Right renal cortex interstitium (tissue), 3 donors: Measurements from ENCODE around the gene PRKD1. TPM values are rescaled to one million over a fixed set of nuclear protein-coding genes. Genes with fewer than 3 reads are reported as not detected.
"Not testable (repeated sequence)": the region's sequence is repeated elsewhere in the genome, so short reads cannot be mapped to it uniquely, and the experiment has no call there.

ENCODE experiments used
- DNase-seq, 3 donors: peaks; one replicate each; pipeline ENCODE4 v3.0.0-alpha.2; 2013; ENCODE audit warnings: low read depth in 3 of 3, low spot score in 2 of 3
- polyA plus RNA-seq, 3 donors: library from polyadenylated mRNA; unstranded; fragments of 120-200 nt; gene quantifications; one replicate each; pipeline ENCODE4 v1.2.1, GENCODE V29; 2013; ENCODE audit not compliant: insufficient read length in 3 of 3

The PRKD1 gene
- polyA plus RNA-seq, 3 donors = 30.4 to 32.5 (median 31.3) TPM

- no peak for DNase-seq
These were observed 177.8 kb downstream of the PRKD1 start for GRCh38 chr14:29749829-29750228.

GRCh38 chr14:29749327-29749726 lies 178.3 kb downstream of the PRKD1 start:
- DNase-seq = no peak

GRCh38 chr14:29745863-29746262 lies 181.8 kb downstream of the PRKD1 start:
- DNase-seq = no peak

GRCh38 chr14:29743531-29743930 lies 184.1 kb downstream of the PRKD1 start:
- no peak for DNase-seq

- no peak for DNase-seq
These were observed 185.7 kb downstream of the PRKD1 start for GRCh38 chr14:29741909-29742401.

- DNase-seq = no peak
These were observed 187.2 kb downstream of the PRKD1 start for GRCh38 chr14:29740491-29740890.

- DNase-seq = no peak
These were observed 188.7 kb downstream of the PRKD1 start for GRCh38 chr14:29738950-29739349.

GRCh38 chr14:29738056-29738455 lies 189.6 kb downstream of the PRKD1 start:
- DNase-seq = no peak

GRCh38 chr14:29735459-29735858 lies 192.2 kb downstream of the PRKD1 start:
- DNase-seq = no peak

- DNase-seq = no peak
These were observed 192.9 kb downstream of the PRKD1 start for GRCh38 chr14:29734732-29735131.

- not testable (repeated sequence) for DNase-seq
These were observed 200.9 kb downstream of the PRKD1 start for GRCh38 chr14:29726560-29727331.

- peak; percentile 18 to 27 (median 21) for DNase-seq
These were observed 202.7 kb downstream of the PRKD1 start for GRCh38 chr14:29724991-29725390.

- no peak for DNase-seq
These were observed 204.8 kb downstream of the PRKD1 start for GRCh38 chr14:29722831-29723230.

- DNase-seq = no peak
These were observed 206.1 kb downstream of the PRKD1 start for GRCh38 chr14:29721586-29721985.

GRCh38 chr14:29717901-29718300 lies 209.7 kb downstream of the PRKD1 start:
- DNase-seq = no peak

- no peak for DNase-seq
These were observed 211.5 kb downstream of the PRKD1 start for GRCh38 chr14:29716150-29716549.

- DNase-seq = no peak
These were observed 215.0 kb downstream of the PRKD1 start for GRCh38 chr14:29712601-29713000.

GRCh38 chr14:29710015-29710414 lies 217.6 kb downstream of the PRKD1 start:
- DNase-seq = no peak

GRCh38 chr14:29709490-29709889 lies 218.2 kb downstream of the PRKD1 start:
- no peak for DNase-seq

GRCh38 chr14:29706700-29707099 lies 220.9 kb downstream of the PRKD1 start:
- no peak for DNase-seq

- DNase-seq = no peak
These were observed 221.8 kb downstream of the PRKD1 start for GRCh38 chr14:29705801-29706200.

- DNase-seq = not testable (repeated sequence)
These were observed 238.1 kb downstream of the PRKD1 start for GRCh38 chr14:29689597-29689996.

- peak; percentile 6 to 12 (median 10) for DNase-seq
These were observed 239.8 kb downstream of the PRKD1 start for GRCh38 chr14:29687866-29688265.
